SU-DHL-6 (cell line): ENCODE data around the gene ETFRF1.

Experiments used
- EZH2phosphoT487 ChIP-seq: fragments of 200-600 bp; sonication (generic), shearing (Covaris generic); conservative IDR thresholded peaks from 2 replicates; pipeline ENCODE4 v1.6.1; 2018; ENCODE audit warnings: mild to moderate bottlenecking, antibody characterized with exemption, low read length, moderate library complexity, mixed read lengths
- TF ChIP-seq, protein P1 (sequence below): fragments of 200-600 bp; sonication (generic); IDR thresholded peaks from one replicate; pipeline ENCODE4 v1.5.1; 2017; ENCODE audit warnings: antibody characterized with exemption, mild to moderate bottlenecking, low read length, moderate library complexity; ENCODE audit not compliant: insufficient read depth, poor library complexity, severe bottlenecking

- TF ChIP-seq, protein P1, sequence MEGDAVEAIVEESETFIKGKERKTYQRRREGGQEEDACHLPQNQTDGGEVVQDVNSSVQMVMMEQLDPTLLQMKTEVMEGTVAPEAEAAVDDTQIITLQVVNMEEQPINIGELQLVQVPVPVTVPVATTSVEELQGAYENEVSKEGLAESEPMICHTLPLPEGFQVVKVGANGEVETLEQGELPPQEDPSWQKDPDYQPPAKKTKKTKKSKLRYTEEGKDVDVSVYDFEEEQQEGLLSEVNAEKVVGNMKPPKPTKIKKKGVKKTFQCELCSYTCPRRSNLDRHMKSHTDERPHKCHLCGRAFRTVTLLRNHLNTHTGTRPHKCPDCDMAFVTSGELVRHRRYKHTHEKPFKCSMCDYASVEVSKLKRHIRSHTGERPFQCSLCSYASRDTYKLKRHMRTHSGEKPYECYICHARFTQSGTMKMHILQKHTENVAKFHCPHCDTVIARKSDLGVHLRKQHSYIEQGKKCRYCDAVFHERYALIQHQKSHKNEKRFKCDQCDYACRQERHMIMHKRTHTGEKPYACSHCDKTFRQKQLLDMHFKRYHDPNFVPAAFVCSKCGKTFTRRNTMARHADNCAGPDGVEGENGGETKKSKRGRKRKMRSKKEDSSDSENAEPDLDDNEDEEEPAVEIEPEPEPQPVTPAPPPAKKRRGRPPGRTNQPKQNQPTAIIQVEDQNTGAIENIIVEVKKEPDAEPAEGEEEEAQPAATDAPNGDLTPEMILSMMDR, result no peak
- no peak for TF ChIP-seq EZH2phosphoT487
Measured at GRCh38 chr12:25195056-25195971, at the start of gene ETFRF1, which contains the start of gene DNAI7.
